Ascending aorta (tissue), 2 donors: Measurements from ENCODE around the gene SUPT20HL2. TPM values are rescaled to one million over a fixed set of nuclear protein-coding genes. Genes with fewer than 3 reads are reported as not detected.
"Not testable (repeated sequence)": the region's sequence is repeated elsewhere in the genome, so short reads cannot be mapped to it uniquely, and the experiment has no call there.

Experiments
- DNase-seq, 2 donors: peaks; one replicate each; pipeline ENCODE4 v3.0.0-alpha.2; 2019; ENCODE audit warnings: low spot score in 2 of 2
- H3K27ac ChIP-seq, 2 donors: fragments of 200-600 bp; sonication (generic); one replicate each; pipeline ENCODE4 v1.5.1; 2016 to 2017; ENCODE audit warnings: mild to moderate bottlenecking in 1 of 2
- H3K27me3 ChIP-seq: fragments of 200-600 bp; sonication (generic); one replicate; pipeline ENCODE4 v1.5.1; 2017
- H3K36me3 ChIP-seq, 2 donors: fragments of 200-600 bp; sonication (generic); one replicate each; pipeline ENCODE4 v1.5.1; 2016
- H3K4me1 ChIP-seq, 2 donors: fragments of 200-600 bp; sonication (generic); one replicate each; pipeline ENCODE4 v1.5.1; 2016 to 2017; ENCODE audit warnings: mild to moderate bottlenecking in 1 of 2
- H3K4me3 ChIP-seq, 2 donors: fragments of 200-600 bp; sonication (generic); one replicate each; pipeline ENCODE4 v1.5.1; 2016 to 2017; ENCODE audit warnings: mild to moderate bottlenecking in 1 of 2
- H3K9me3 ChIP-seq, 2 donors: fragments of 200-600 bp; sonication (generic); one replicate each; pipeline ENCODE4 v1.5.1; 2016
- intact Hi-C: fragments of 100-400 bp; cut with DNase I; formaldehyde crosslinking; loops from one replicate; pipeline ENCODE4 v1.15.1; 2023
- total RNA-seq: library from RNA; depleted of rRNA; stranded (reverse); fragments of >200 nt; gene quantifications from one replicate; pipeline ENCODE4 v1.1.0, GENCODE V29; 2016
- TF ChIP-seq, protein P1 (sequence below), 3 experiments: fragments of 200-600 bp in 2 of 3; fragments of 450-650 bp in 1 of 3; sonication (generic) in 2 of 3; IDR thresholded peaks; one replicate each; pipeline ENCODE4 v1.5.1; 2016 to 2019; ENCODE audit warnings: antibody characterized with exemption in 3 of 3, mild to moderate bottlenecking in 1 of 3, moderate library complexity in 1 of 3

SUPT20HL2 gene
- total RNA-seq: 3.2 TPM

DNA sequence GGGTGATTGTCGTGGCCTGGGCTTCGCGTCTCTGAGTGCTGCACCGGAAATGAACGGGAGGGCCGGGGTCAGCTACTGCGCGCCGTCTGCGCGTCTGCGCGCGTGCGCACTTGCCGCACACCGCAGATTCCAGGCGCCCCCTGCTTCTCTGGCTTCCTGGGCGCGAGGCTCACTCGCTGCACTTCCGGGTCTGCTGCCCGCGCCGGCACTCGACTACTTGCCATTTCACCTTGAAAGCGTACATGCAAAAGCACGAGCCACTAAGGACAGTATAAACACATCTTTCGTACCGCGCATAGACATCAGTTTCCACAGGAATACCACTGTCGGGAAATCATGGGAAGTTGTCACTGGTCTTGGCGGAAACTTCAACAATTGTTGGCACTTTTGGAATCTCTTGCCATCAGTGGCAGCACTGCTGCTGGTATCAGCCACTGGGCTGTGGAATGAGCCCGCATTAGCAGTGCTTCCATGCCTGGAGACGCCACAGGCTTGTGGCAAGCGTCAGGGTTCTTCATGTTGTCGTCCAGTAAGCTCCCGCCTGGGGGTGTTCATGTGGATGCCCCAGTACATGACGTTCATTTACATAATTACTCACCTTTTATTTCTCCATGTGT lies at the start of gene SUPT20HL2:
Gene SUPT20HL2 (minus strand): TSS at position 51 of the 617 bp plus-strand sequence. CDS start 754 bp downstream, outside the sequence.
- Histone ChIP-seq H3K27ac (no peak within 1 kb of the TSS), H3K4me1 (no peaks in the 10 kb centered on the region)

DNA sequence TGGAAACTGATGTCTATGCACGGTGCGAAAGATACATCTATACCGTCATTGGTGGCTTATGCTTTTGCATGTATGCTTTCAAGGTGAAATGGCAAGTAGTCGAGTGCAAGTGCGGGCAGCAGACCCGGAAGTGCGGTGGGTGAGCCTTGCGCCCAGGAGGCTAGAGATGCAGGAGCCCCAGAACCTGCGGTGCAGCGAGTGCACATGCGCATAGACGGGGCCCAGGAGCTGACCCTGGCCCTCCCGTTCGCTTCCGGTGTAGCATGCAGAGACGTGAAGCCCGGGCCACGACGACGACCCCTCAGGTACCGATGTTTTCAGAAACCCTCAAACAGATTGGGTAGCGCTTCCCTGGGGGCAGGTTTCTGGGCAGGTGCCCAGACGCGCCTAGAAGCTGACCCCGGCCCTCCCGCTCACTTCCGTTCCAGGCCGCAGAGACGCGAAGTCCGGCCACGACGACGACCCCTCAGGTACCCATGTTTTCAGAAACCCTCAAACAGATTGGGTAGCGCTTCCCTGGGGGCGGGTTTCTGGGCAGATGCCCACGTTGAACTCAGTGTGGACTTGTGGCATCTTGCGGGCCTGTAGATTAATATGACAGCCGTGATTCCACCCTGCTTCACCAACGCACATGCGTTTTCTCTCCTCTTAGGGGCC lies 48.3 kb upstream of the SUPT20HL2 start:
- H3K36me3 ChIP-seq, DNase-seq, H3K27me3 ChIP-seq, H3K4me3 ChIP-seq, H3K27ac ChIP-seq, H3K4me1 ChIP-seq, H3K9me3 ChIP-seq, intact Hi-C loops: not testable (repeated sequence)

More for the DNA sequence above, at the start of gene SUPT20HL2:
- no peak for DNase-seq
- no peaks in the 10 kb centered on the region for H3K27me3 ChIP-seq
- H3K9me3 ChIP-seq: no peaks in the 10 kb centered on the region
- no peak within 1 kb of the TSS for H3K4me3 ChIP-seq
- H3K36me3 ChIP-seq: no peaks in the 10 kb centered on the region
- TF ChIP-seq, protein P1, sequence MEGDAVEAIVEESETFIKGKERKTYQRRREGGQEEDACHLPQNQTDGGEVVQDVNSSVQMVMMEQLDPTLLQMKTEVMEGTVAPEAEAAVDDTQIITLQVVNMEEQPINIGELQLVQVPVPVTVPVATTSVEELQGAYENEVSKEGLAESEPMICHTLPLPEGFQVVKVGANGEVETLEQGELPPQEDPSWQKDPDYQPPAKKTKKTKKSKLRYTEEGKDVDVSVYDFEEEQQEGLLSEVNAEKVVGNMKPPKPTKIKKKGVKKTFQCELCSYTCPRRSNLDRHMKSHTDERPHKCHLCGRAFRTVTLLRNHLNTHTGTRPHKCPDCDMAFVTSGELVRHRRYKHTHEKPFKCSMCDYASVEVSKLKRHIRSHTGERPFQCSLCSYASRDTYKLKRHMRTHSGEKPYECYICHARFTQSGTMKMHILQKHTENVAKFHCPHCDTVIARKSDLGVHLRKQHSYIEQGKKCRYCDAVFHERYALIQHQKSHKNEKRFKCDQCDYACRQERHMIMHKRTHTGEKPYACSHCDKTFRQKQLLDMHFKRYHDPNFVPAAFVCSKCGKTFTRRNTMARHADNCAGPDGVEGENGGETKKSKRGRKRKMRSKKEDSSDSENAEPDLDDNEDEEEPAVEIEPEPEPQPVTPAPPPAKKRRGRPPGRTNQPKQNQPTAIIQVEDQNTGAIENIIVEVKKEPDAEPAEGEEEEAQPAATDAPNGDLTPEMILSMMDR (IDR thresholded peaks at IDR 0.05): no peak
- intact Hi-C loops: no loop called here

DNA sequence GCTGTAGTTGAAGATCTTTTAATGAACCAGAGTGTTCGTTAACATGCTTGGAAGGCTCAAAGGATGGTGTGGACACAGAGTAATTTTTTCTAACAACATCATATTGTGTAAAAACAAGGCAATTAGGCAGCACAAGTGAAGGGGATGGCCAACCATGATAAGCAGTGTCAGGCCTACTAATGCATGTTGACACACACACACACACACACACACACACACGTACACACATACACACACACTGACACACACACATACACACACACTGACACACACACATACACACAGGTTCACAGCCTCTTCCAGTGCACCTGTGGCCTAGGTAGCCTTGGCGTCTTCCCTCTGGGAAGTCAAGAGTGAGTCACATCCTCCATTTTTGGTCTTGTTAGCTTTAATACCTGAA lies 46.4 kb upstream of the SUPT20HL2 start, which contains the start of gene SUPT20HL1:
Gene SUPT20HL1 (plus strand): TSS at position 368 of the 400 bp plus-strand sequence. CDS start 2,122 bp downstream, outside the sequence.
- no peak within 1 kb of the TSS for H3K4me3 ChIP-seq
- TF ChIP-seq, protein P1 (IDR thresholded peaks at IDR 0.05): no peak
- H3K4me1 ChIP-seq: no peaks in the 10 kb centered on the region
- no peaks in the 10 kb centered on the region for H3K27me3 ChIP-seq
- DNase-seq: no peak
- intact Hi-C loops: no loop called here
- no peak within 1 kb of the TSS for H3K27ac ChIP-seq
- H3K36me3 ChIP-seq: no peaks in the 10 kb centered on the region
- H3K9me3 ChIP-seq: no peaks in the 10 kb centered on the region

DNA sequence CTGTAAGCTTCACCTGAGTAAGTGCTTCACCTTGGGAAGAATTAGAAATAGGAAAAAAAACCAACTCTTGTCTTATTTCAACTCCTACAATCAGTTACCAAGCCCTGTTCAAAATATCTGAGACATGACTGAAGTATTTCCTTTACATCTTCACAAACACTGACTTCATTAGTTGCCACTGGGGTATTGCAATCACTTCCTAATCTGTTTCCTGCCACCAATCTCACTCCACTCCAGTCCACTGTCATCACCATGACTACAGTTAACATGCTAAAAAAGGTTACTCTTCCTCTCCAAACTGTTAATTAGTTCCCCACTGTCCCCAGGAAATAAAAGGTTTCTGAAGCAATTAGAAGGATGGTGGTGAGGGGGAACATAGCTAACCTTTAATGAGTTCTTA lies 43.2 kb upstream of the SUPT20HL2 start:
- no peaks in the 10 kb centered on the region for H3K4me1 ChIP-seq

DNA sequence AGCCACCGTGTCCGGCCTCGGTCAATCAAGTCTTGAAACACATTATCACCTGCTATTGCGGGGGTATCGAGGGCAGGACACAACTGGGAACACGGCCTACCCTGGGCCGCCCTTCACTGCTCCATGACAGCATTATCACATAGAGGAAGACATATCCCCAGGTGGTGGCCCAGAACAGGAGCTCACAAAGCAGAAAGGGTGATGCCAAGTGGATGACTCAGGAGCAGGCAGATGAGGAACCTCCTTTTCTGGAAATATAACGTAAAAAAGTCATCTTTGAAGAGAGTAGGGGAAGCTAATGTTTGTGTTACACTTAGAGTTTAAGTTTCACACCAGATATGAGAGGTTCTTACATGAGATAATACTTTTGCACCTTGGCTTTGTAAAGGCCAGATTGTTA lies 41.2 kb upstream of the SUPT20HL2 start:
- intact Hi-C loops: no loop called here
- no peaks in the 10 kb centered on the region for H3K36me3 ChIP-seq
- no peak overlapping the region for H3K27ac ChIP-seq
- H3K9me3 ChIP-seq: no peaks in the 10 kb centered on the region
- no peak for DNase-seq
- H3K4me3 ChIP-seq: no peak overlapping the region
- TF ChIP-seq, protein P1 (IDR thresholded peaks at IDR 0.05): no peak
- H3K4me1 ChIP-seq: no peaks in the 10 kb centered on the region
- no peaks in the 10 kb centered on the region for H3K27me3 ChIP-seq

More for the DNA sequence above, 43.2 kb upstream of the SUPT20HL2 start:
- TF ChIP-seq, protein P1 (IDR thresholded peaks at IDR 0.05): no peak
- H3K36me3 ChIP-seq: no peaks in the 10 kb centered on the region
- no peak for DNase-seq
- H3K27me3 ChIP-seq: no peaks in the 10 kb centered on the region
- intact Hi-C loops: no loop called here
- H3K4me3 ChIP-seq: no peak overlapping the region
- H3K9me3 ChIP-seq: no peaks in the 10 kb centered on the region
- no peak overlapping the region for H3K27ac ChIP-seq

DNA sequence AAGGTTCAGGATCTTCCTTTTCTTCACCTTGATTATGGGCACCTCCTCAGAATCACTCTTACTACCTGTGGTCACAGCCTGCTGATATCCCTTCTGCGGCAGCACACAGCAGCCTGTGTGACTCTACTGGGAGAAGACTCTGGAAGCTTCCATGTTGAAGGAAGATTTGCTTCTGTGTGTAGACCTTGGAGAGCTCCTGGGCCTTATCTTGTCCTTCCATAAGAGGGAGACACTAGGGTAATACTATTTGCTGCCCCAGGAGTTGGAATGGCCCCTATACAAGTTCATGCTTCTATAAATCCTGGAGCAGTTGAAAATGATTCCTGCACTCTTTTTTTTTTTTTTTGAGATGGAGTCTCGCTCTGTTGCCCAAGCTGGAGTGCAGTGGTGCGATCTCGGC lies 36.3 kb upstream of the SUPT20HL2 start:
- TF ChIP-seq, protein P1 (IDR thresholded peaks at IDR 0.05): no peak
- Histone ChIP-seq H3K9me3 (no peaks in the 10 kb centered on the region), H3K36me3 (no peaks in the 10 kb centered on the region), H3K27me3 (no peaks in the 10 kb centered on the region), H3K4me1 (no peaks in the 10 kb centered on the region), H3K4me3 (no peak overlapping the region), H3K27ac (no peak overlapping the region)
- intact Hi-C loops: no loop called here
- DNase-seq: no peak
